ENCODE results near the gene TOMT.

Gene TOMT

DNA sequence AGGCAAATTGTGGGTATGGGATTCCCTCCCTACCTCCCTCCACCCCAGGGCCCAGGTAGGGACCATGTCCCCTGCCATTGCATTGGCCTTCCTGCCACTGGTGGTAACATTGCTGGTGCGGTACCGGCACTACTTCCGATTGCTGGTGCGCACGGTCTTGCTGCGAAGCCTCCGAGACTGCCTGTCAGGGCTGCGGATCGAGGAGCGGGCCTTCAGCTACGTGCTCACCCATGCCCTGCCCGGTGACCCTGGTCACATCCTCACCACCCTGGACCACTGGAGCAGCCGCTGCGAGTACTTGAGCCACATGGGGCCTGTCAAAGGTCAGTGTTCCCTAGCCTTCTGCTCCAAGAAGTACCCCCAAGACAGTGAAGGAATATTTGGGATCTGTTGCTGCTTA is at the start of gene TOMT:
Gene TOMT, plus strand, starts transcription at position 37 of the 400 bp plus-strand sequence. Its CDS starts 28 bp downstream, at position 65.
- DNase-seq: no peak

- no peak for DNase-seq
Measured at GRCh38 chr11:72058416-72059034, 47.2 kb upstream of the TOMT start.

- DNase-seq: no peak
Measured at GRCh38 chr11:72061739-72062396, 43.9 kb upstream of the TOMT start.

DNA sequence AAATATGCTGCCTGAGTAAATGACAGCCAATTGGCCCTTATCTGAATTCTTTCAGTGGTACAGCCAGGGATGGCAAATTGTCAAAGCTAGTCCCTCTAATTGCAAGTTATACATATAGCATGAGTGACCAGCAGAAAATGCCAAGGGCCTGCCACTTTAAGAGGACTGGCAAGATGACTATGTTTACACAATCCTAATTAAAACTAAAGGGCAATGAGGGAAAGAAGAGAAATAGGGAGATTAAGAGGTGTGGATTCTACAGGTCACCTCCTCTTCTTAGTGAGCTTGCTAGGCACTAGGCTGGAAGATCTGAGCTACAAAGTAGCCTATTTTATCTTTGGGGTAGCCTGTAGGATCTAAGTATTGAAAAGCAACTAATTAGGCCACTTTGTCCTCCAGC is 38.9 kb upstream of the TOMT start:
- no peak for DNase-seq

DNA sequence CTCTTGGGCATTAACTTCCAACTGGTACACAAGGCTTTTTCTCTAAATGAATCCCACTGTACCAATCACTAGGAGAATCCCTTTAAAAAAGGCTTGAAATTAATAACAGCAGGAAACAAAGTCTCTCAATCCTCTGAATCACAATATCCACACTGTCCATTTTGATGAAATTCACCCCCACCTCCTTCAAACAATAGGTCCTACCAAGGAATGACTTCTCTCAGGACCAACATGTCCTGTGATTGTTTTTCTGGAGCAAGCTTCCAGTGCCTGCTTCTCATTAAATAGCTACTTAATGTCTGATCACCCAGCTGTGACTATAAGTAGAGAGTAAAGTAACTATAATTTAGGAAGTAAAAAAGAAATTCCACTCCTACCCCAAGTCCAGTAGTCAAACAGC is 38.5 kb upstream of the TOMT start:
- DNase-seq: no peak

DNA sequence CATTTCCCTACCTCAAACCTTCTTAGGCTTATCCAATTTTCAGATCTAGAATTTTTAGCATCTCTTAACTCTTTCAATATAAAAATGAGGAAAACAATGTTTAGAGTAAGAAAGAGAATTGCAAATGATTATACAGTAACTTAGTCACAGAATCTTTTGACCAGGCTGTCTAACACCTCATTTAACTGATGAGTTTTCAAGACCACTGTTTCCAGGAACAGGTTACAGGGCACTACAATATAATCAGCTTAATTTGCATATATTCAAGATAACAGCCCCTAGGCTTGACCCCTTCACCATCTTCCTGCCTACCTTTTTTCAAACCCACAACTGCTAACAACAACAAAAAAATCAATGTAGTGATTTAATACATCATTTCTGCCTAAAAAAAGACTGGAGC is 38.0 kb upstream of the TOMT start:
- no peak for DNase-seq

- no peak for DNase-seq
Measured at GRCh38 chr11:72069200-72069599, 36.5 kb upstream of the TOMT start.

DNA sequence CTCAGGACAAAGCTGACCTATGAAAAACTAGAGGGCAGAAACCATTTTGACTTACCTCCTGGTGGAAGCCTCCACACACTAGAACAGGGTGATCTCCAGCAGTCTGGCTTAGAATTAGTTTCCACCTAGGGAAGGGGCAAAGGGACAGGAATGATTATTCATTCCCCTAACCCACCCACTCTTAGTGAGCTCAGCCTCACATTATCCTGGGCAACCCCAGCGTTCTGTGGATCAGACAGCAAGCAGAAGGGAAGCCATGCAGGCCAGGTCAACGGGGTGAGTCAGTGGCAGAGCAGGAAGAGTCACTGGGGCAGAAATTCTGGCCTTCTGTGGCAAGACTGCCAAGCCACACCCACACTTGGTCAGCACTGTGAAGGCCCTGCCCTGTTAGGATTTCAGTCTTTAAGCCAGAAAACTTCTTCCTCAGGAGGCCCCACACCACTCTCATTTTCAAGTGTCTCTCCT is 35.9 kb upstream of the TOMT start:
- no peak for DNase-seq

- DNase-seq: no peak
Measured at GRCh38 chr11:72070491-72070890, 35.2 kb upstream of the TOMT start.

DNA sequence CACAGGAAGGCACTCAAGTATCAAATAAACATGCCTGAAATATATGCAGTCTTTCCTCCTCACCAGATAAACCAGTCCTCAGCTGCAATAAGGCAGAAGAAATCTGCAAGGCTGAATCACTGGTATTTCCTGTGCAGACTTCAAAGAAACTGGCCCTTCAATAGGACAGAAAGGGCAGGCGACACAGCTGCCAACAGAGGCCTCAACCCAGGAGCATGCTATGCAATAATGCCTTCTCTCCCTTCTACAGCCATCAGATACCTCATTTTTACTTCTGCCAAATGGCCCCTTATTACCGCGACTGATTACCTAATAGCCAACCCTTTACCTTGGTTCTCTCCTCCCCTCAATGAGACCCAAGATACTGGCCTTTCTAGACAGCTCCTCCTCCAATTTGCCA is 33.4 kb upstream of the TOMT start:
- no peak for DNase-seq

DNA sequence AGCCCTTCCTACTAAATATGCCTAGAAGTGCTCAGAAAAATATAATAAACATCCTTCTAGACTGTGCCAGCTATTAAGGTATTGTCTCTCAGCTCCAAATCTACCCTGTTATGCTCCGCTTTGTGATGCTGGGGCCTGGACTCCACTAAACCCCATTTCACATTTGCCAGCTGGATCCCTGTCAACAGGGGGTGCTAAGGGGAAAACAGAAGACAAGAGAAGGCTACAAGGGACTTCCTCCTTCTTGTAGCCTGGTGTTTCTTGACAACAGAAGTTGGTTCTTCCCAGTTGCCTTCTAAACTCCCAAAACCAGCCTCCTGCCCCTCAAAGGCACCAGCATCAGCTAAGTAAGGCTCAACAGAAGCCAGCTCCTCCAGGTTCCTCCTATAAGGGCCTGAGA is 30.6 kb upstream of the TOMT start:
- DNase-seq: no peak

DNA sequence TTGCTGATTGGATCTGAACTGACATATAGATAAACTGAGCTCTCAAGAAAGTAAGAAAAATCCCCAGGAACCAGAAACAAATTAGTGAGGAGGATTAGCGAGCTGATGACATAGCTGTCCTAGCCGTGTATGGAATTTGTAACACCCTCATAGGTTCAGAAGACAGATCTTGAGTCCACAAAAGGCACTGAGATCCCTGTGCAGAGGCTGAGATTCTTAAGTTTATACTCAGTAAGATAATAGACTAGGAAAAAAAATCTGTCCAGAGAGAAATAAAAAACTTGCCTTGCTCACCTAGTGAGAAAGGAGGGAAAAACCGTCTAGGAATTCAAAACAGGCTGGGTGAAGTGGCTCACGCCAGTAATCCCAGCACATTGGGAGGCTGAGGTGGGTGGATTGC is 30.0 kb upstream of the TOMT start:
- DNase-seq: no peak

DNA sequence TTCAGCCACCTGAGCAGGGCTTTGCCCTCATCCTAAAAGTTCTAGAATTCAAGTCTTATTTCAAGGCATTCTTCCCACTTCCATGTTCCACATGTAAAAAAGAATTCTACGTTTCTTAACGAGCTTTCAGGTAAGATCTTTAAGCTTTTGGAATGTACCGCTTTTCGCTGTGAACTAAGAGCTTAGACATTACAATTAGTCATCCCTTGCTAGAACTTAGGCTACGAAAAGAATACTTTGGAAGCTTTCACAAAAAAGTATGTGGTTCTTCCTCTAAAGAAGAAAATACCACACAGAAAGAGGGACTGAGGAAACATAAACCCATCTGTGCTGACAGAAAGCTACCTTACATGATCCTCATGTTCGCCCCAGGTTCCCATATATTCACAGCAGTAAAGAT is 27.2 kb upstream of the TOMT start:
- DNase-seq: no peak

GRCh38 chr11:72079819-72080325 is 25.9 kb upstream of the TOMT start:
- DNase-seq: no peak

- peak; percentile 100 for DNase-seq
Measured at GRCh38 chr11:72080326-72081183, 25.2 kb upstream of the TOMT start, which contains the start of the genes LRRC51 and NUMA1. Gene LRRC51, plus strand, starts transcription at chr11:72080850. Its CDS starts 8,234 bp downstream, at chr11:72089084. Gene NUMA1, minus strand, starts transcription at chr11:72080542. Its CDS starts 44,599 bp downstream, at chr11:72035943.

- DNase-seq: no peak
Measured at GRCh38 chr11:72081184-72081644, 24.5 kb upstream of the TOMT start.

DNA sequence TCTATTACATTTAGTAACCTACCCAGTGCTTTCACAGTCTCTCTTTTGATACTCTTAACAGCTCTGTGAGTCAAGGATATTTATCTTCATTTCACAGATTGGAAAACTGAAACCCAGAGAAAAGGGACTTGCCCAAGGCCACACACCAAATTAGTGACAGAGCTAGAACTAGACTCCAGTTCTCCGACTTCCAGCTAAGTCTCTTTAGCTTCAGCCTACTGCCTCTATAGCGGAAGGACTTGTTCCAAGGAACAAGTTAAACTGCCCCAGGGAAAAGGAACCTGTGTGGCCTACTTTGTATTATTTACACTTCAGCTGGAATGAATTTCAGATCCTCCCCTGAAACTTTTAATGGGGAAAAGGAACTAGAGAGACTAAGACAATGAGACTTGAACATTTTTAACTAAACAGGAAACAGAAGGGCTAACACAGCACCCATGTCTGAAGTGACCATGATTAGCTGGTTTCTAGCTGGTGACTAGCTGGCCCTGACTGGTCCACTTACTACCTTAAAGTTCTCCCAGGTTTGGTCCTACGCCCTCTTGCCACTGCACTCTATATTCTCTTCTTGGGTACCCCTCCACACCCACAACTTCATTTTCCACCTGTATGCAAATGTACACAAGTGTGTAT is 23.8 kb upstream of the TOMT start:
- DNase-seq: no peak

- no peak for DNase-seq
Measured at GRCh38 chr11:72083414-72083813, 22.3 kb upstream of the TOMT start.

DNA sequence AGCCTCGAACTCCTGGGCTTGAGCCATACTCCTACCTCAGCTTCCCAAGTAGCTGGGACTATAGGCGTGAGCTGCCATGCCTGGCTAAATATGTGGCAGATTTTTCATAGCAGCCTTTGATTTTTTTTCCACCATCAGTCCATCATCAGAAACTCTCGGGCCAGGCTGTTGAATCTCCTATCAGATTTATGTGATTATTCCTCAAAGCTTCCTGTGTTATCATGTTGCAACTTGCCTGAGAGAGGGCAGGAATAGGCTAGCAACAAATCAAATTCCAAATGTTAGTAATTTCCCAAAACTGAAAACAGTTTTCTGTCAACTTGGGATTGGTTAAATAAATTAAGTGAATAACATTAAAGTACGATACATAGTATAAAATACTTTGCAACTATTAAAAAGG is 21.6 kb upstream of the TOMT start:
- no peak for DNase-seq

GRCh38 chr11:72084965-72085364 is 20.8 kb upstream of the TOMT start:
- no peak for DNase-seq

DNA sequence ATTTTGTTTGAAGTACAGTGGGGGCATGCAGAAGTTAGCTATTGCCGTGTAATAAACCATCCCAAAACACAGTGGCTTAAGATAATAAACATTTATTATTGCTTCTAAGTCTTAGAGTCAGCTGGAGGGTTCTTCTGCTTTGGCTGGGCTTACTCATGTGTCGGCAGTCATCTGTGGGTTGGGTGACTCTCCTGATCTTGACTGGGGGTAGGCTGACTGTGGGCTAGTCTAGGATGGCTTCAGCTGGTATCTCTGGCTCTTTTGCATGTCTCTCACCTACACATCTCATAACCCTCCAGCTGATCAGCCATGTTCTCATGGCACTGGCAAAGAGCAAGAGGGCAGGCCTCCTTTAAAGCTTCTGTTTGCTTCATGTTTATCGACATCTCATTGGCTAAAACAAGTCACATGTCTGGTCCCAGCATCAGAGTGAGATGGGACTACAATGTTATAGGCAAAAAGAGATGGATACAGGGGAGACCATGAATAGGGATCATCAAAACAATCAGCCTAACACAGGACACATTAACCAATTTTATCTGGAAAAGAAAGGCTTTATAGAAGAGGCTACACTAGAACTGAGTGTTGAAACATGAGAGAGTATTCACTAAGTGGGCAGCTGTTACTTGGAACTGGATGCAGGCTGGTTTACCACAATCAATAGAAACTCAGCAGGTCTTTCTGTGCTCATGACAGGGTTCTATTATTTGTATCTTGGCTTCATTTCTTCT is 19.9 kb upstream of the TOMT start:
- DNase-seq: no peak

Measured in SHP77 treated with DMSO at 0.1 percent for 48 hours (cell line).